HepG2 (cell line): Measurements from ENCODE around the gene GARIN5A. TPM values are rescaled to one million over a fixed set of nuclear protein-coding genes. Genes with fewer than 3 reads are reported as not detected.

Experiments
- SMAD9 ChIP-seq: sonication (generic); formaldehyde crosslinking; IDR thresholded peaks from 2 replicates; pipeline ENCODE4 v1.5.1; 2020; ENCODE audit warnings: mild to moderate bottlenecking, missing genetic modification reagents
- SMARCE1 ChIP-seq: fragments of 450-650 bp; IDR thresholded peaks from 2 replicates; pipeline ENCODE4 v1.6.1; 2017; ENCODE audit warnings: borderline replicate concordance
- SNAPC2 ChIP-seq: sonication (generic); formaldehyde crosslinking; IDR thresholded peaks from 2 replicates; pipeline ENCODE4 v1.8.1; 2022; ENCODE audit warnings: mild to moderate bottlenecking, missing genetic modification reagents
- SRSF1 ChIP-seq: fragments of 200-400 bp; formaldehyde crosslinking; optimal IDR thresholded peaks from 2 replicates; pipeline ENCODE3; 2017; ENCODE audit warnings: mild to moderate bottlenecking, low read depth, low read length, moderate library complexity
- ZNF432 ChIP-seq: sonication (generic); formaldehyde crosslinking; IDR thresholded peaks from 2 replicates; pipeline ENCODE4 v1.5.0; 2020; ENCODE audit warnings: missing genetic modification reagents, mild to moderate bottlenecking, borderline replicate concordance
- ZNF660 ChIP-seq: sonication (generic); formaldehyde crosslinking; IDR thresholded peaks from 2 replicates; pipeline ENCODE4 v1.5.1; 2020; ENCODE audit warnings: mild to moderate bottlenecking, low read depth, missing genetic modification reagents, borderline replicate concordance
- ZNF75D ChIP-seq: sonication (generic); formaldehyde crosslinking; IDR thresholded peaks from 2 replicates; pipeline ENCODE4 v1.8.1; 2023; ENCODE audit warnings: missing genetic modification reagents, mild to moderate bottlenecking, borderline replicate concordance
- polyA plus RNA-seq, 8 experiments: library from polyadenylated mRNA; depleted of rRNA in 3 of 8; stranded (reverse) in 7 of 8; unstranded in 1 of 8; fragments of >200 nt; fragmentation: Illumina TruSeq in 4 of 8; extraction: Trizol in 4 of 8; gene quantifications; 2 replicates each; pipeline versions ENCODE4 v1.2.1 to v1.2.3, GENCODE V29; 2011 to 2016; ENCODE audit warnings: low read depth in 4 of 8, missing spikeins in 1 of 8, mixed read lengths in 1 of 8; ENCODE audit not compliant: insufficient read depth in 1 of 8
- total RNA-seq, 5 experiments: library from RNA; depleted of rRNA; stranded (reverse); fragments of >200 nt; fragmentation: Illumina TruSeq; extraction: Trizol; gene quantifications; 2 replicates each; pipeline ENCODE4 v1.2.3, GENCODE V29; 2016; ENCODE audit warnings: low read depth in 1 of 5
- TF ChIP-seq, protein P1 (sequence below): sonication (generic); formaldehyde crosslinking; IDR thresholded peaks from 2 replicates; pipeline ENCODE4 v1.9.0; 2021; ENCODE audit warnings: missing genetic modification reagents, borderline replicate concordance
- TF ChIP-seq, protein P2 (sequence below): sonication (generic); formaldehyde crosslinking; IDR thresholded peaks from 2 replicates; pipeline ENCODE4 v1.8.0; 2022; ENCODE audit warnings: low read depth, missing genetic modification reagents
- TF ChIP-seq, protein P3 (sequence below): sonication (generic); formaldehyde crosslinking; IDR thresholded peaks from 2 replicates; pipeline ENCODE4 v1.9.0; 2022; ENCODE audit warnings: low read depth, missing genetic modification reagents
- TF ChIP-seq, protein P4 (sequence below): sonication (generic); formaldehyde crosslinking; IDR thresholded peaks from 2 replicates; pipeline ENCODE4 v1.4.0; 2020; ENCODE audit warnings: missing genetic modification reagents
- TF ChIP-seq, protein P5 (sequence below): sonication (generic); formaldehyde crosslinking; IDR thresholded peaks from 2 replicates; pipeline ENCODE4 v1.4.0; 2020; ENCODE audit warnings: missing genetic modification reagents, borderline replicate concordance
- TF ChIP-seq, protein P6 (sequence below): sonication (generic); formaldehyde crosslinking; IDR thresholded peaks from 2 replicates; pipeline ENCODE4 v1.5.0; 2020; ENCODE audit warnings: missing genetic modification reagents

GARIN5A gene
- total and polyA plus RNA-seq, 2 of the 13 experiments (the other 11 are each of a cell fraction or from before 2014, with no cell fraction given): not detected

DNA sequence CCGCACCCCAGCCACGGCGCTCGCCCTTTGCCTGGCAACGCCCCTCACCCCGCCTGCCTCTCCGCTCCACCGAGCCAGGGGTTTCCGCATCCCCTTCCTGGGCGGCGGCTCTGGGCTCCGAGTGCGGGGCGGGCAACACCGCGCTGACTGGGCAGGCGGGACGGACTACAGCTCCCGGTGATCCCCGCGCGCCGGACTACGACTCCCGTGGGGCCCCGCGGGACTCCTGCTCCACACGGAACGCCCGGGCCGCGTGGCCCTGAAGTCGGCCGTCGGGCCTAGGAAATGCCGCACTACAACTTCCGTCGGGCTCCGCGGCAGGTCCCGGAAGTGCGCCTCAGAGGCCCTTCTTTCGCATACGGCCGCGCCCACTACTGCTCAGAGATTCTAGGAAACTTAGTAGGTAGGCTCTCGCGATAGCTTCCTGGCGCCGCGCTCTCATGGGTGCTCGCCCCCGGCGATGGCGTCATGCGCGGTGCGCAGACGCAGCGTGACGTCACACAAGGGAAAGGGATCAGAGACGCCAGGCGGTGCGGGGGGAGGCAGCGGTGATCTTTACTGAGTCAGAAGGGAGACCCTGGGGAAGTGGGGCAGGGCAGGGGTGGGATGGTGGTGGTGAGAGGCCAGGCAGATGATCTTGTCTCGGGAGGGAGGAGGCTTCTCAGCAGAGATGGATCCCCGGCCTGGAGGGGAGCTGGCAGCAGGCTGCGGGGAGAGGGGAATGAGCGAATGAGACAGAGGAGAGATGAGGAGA, 34.6 kb upstream of the GARIN5A start, which contains the start of gene JOSD2 (continued):
- TF ChIP-seq SMAD9 (CRISPR knock-in tag) (no peak), SMARCE1 (no peak), SRSF1 (no peak), SNAPC2 (CRISPR knock-in tag) (no peak), ZNF432 (CRISPR knock-in tag) (no peak), ZNF75D (CRISPR knock-in tag) (no peak), ZNF660 (CRISPR knock-in tag) (no peak)
- TF ChIP-seq, protein P1, sequence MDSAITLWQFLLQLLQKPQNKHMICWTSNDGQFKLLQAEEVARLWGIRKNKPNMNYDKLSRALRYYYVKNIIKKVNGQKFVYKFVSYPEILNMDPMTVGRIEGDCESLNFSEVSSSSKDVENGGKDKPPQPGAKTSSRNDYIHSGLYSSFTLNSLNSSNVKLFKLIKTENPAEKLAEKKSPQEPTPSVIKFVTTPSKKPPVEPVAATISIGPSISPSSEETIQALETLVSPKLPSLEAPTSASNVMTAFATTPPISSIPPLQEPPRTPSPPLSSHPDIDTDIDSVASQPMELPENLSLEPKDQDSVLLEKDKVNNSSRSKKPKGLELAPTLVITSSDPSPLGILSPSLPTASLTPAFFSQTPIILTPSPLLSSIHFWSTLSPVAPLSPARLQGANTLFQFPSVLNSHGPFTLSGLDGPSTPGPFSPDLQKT (CRISPR knock-in tag): no peak
- TF ChIP-seq, protein P2, sequence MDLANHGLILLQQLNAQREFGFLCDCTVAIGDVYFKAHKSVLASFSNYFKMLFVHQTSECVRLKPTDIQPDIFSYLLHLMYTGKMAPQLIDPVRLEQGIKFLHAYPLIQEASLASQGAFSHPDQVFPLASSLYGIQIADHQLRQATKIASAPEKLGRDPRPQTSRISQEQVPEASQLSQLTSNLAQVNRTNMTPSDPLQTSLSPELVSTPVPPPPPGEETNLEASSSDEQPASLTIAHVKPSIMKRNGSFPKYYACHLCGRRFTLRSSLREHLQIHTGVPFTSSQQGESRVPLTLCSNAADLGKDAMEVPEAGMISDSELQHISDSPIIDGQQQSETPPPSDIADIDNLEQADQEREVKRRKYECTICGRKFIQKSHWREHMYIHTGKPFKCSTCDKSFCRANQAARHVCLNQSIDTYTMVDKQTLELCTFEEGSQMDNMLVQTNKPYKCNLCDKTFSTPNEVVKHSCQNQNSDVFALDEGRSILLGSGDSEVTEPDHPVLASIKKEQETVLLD: no peak; the same call in 1 of the 2 replicates
- TF ChIP-seq, protein P3, sequence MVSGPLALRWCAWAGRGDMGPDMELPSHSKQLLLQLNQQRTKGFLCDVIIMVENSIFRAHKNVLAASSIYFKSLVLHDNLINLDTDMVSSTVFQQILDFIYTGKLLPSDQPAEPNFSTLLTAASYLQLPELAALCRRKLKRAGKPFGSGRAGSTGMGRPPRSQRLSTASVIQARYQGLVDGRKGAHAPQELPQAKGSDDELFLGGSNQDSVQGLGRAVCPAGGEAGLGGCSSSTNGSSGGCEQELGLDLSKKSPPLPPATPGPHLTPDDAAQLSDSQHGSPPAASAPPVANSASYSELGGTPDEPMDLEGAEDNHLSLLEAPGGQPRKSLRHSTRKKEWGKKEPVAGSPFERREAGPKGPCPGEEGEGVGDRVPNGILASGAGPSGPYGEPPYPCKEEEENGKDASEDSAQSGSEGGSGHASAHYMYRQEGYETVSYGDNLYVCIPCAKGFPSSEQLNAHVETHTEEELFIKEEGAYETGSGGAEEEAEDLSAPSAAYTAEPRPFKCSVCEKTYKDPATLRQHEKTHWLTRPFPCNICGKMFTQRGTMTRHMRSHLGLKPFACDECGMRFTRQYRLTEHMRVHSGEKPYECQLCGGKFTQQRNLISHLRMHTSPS (CRISPR knock-in tag): no peak
- TF ChIP-seq, protein P4, sequence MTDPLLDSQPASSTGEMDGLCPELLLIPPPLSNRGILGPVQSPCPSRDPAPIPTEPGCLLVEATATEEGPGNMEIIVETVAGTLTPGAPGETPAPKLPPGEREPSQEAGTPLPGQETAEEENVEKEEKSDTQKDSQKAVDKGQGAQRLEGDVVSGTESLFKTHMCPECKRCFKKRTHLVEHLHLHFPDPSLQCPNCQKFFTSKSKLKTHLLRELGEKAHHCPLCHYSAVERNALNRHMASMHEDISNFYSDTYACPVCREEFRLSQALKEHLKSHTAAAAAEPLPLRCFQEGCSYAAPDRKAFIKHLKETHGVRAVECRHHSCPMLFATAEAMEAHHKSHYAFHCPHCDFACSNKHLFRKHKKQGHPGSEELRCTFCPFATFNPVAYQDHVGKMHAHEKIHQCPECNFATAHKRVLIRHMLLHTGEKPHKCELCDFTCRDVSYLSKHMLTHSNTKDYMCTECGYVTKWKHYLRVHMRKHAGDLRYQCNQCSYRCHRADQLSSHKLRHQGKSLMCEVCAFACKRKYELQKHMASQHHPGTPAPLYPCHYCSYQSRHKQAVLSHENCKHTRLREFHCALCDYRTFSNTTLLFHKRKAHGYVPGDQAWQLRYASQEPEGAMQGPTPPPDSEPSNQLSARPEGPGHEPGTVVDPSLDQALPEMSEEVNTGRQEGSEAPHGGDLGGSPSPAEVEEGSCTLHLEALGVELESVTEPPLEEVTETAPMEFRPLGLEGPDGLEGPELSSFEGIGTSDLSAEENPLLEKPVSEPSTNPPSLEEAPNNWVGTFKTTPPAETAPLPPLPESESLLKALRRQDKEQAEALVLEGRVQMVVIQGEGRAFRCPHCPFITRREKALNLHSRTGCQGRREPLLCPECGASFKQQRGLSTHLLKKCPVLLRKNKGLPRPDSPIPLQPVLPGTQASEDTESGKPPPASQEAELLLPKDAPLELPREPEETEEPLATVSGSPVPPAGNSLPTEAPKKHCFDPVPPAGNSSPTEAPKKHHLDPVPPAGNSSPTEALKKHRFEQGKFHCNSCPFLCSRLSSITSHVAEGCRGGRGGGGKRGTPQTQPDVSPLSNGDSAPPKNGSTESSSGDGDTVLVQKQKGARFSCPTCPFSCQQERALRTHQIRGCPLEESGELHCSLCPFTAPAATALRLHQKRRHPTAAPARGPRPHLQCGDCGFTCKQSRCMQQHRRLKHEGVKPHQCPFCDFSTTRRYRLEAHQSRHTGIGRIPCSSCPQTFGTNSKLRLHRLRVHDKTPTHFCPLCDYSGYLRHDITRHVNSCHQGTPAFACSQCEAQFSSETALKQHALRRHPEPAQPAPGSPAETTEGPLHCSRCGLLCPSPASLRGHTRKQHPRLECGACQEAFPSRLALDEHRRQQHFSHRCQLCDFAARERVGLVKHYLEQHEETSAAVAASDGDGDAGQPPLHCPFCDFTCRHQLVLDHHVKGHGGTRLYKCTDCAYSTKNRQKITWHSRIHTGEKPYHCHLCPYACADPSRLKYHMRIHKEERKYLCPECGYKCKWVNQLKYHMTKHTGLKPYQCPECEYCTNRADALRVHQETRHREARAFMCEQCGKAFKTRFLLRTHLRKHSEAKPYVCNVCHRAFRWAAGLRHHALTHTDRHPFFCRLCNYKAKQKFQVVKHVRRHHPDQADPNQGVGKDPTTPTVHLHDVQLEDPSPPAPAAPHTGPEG: no peak
- TF ChIP-seq, protein P5, sequence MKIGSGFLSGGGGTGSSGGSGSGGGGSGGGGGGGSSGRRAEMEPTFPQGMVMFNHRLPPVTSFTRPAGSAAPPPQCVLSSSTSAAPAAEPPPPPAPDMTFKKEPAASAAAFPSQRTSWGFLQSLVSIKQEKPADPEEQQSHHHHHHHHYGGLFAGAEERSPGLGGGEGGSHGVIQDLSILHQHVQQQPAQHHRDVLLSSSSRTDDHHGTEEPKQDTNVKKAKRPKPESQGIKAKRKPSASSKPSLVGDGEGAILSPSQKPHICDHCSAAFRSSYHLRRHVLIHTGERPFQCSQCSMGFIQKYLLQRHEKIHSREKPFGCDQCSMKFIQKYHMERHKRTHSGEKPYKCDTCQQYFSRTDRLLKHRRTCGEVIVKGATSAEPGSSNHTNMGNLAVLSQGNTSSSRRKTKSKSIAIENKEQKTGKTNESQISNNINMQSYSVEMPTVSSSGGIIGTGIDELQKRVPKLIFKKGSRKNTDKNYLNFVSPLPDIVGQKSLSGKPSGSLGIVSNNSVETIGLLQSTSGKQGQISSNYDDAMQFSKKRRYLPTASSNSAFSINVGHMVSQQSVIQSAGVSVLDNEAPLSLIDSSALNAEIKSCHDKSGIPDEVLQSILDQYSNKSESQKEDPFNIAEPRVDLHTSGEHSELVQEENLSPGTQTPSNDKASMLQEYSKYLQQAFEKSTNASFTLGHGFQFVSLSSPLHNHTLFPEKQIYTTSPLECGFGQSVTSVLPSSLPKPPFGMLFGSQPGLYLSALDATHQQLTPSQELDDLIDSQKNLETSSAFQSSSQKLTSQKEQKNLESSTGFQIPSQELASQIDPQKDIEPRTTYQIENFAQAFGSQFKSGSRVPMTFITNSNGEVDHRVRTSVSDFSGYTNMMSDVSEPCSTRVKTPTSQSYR (CRISPR knock-in tag): no peak
- TF ChIP-seq, protein P6, sequence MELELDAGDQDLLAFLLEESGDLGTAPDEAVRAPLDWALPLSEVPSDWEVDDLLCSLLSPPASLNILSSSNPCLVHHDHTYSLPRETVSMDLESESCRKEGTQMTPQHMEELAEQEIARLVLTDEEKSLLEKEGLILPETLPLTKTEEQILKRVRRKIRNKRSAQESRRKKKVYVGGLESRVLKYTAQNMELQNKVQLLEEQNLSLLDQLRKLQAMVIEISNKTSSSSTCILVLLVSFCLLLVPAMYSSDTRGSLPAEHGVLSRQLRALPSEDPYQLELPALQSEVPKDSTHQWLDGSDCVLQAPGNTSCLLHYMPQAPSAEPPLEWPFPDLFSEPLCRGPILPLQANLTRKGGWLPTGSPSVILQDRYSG: no peak
